Parathyroid adenoma (tissue), 2 donors: Measurements from ENCODE around the gene BORCS6.

ENCODE experiments used
- H2AFZ ChIP-seq: fragments of 300-600 bp; sonication (generic); one replicate; pipeline ENCODE4 v1.7.0; 2017; ENCODE audit warnings: antibody characterized with exemption, mild to moderate bottlenecking
- H3K27ac ChIP-seq: fragments of 300-600 bp; sonication (generic); one replicate; pipeline ENCODE4 v1.7.0; 2017
- H3K27me3 ChIP-seq: fragments of 300-600 bp; sonication (generic); one replicate; pipeline ENCODE4 v1.7.0; 2017; ENCODE audit warnings: low read length; ENCODE audit not compliant: control insufficient read depth, insufficient read depth
- H3K36me3 ChIP-seq: fragments of 300-600 bp; sonication (generic); one replicate; pipeline ENCODE4 v1.7.0; 2017; ENCODE audit warnings: low read length; ENCODE audit not compliant: control insufficient read depth, insufficient read depth
- H3K4me1 ChIP-seq: fragments of 300-600 bp; sonication (generic); one replicate; pipeline ENCODE4 v1.7.0; 2017; ENCODE audit warnings: control low read depth
- H3K4me2 ChIP-seq: fragments of 300-600 bp; sonication (generic); one replicate; pipeline ENCODE4 v1.7.0; 2017; ENCODE audit warnings: low read length
- H3K4me3 ChIP-seq: fragments of 300-600 bp; sonication (generic); one replicate; pipeline ENCODE4 v1.7.0; 2017; ENCODE audit warnings: low read depth, low read length
- H3K79me2 ChIP-seq: fragments of 300-600 bp; sonication (generic); one replicate; pipeline ENCODE4 v1.7.0; 2017; ENCODE audit warnings: control low read depth
- H3K9ac ChIP-seq: fragments of 300-600 bp; sonication (generic); one replicate; pipeline ENCODE4 v1.7.0; 2017; ENCODE audit warnings: mild to moderate bottlenecking
- H3K9me3 ChIP-seq: fragments of 300-600 bp; sonication (generic); one replicate; pipeline ENCODE4 v1.7.0; 2017; ENCODE audit warnings: low read length; ENCODE audit not compliant: control insufficient read depth
- TF ChIP-seq, protein P1 (sequence below): fragments of 300-600 bp; sonication (generic); IDR thresholded peaks from one replicate; pipeline ENCODE4 v1.7.0; 2017; ENCODE audit warnings: antibody characterized with exemption, mild to moderate bottlenecking
- donor health status: primary hyperparathyroidism.

BORCS6 gene

DNA sequence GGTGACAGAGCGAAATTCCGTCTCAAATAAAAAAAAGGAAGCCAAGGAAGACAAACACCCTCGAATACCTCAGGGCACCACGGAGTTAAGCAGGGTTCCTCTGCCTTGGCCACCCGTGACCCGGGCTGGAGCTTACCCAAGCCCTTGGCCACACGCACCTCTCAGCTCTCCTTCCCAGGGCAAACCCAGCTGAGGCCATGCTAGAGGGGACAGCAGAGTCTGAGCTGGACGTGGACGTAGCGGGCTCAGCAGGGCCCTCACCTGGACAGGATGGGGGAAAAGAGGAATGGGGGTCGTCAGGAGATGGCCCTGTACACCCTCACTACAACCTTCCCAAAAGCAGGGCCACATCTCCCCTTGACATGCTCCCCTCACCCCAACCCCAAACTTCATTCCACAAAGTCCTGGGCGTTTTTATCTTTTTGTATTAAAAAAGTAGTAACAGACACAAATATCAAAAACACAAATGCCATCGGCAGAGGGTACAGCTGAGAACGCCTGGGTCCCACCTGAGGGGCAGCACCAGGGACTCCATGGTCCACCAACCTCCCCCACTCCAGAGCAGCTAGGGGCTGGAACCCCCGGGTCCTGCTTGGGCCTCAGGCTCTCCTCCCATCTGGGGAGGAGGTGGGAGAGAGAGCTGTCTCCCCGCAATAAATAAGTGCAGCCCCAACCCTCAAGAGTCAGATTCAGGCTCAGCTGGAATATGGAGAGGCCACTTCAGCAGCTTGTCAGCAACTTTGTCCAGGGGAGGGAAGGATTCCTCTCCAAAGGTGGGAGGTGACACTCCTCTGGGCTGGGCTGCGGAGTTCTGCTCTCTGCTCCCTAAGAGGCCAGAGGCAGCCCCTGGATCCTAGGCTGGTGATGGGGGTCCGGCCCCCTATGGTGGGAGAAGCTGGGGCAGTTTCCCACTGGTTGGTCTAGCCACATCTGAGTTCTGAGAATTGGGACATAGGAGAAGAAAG, 49.6 kb downstream of the BORCS6 start:
- no peaks in the 10 kb centered on the region for H3K36me3 ChIP-seq
- no peak overlapping the region for H3K4me3 ChIP-seq
- TF ChIP-seq, protein P1, sequence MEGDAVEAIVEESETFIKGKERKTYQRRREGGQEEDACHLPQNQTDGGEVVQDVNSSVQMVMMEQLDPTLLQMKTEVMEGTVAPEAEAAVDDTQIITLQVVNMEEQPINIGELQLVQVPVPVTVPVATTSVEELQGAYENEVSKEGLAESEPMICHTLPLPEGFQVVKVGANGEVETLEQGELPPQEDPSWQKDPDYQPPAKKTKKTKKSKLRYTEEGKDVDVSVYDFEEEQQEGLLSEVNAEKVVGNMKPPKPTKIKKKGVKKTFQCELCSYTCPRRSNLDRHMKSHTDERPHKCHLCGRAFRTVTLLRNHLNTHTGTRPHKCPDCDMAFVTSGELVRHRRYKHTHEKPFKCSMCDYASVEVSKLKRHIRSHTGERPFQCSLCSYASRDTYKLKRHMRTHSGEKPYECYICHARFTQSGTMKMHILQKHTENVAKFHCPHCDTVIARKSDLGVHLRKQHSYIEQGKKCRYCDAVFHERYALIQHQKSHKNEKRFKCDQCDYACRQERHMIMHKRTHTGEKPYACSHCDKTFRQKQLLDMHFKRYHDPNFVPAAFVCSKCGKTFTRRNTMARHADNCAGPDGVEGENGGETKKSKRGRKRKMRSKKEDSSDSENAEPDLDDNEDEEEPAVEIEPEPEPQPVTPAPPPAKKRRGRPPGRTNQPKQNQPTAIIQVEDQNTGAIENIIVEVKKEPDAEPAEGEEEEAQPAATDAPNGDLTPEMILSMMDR: no peak
- no peak overlapping the region for H2AFZ ChIP-seq
- H3K27ac ChIP-seq: no peak overlapping the region
- no peak overlapping the region for H3K9ac ChIP-seq
- H3K4me2 ChIP-seq: no peak overlapping the region
- H3K4me1 ChIP-seq: peaks cover 5% of the 10 kb centered on the region
- no peaks in the 10 kb centered on the region for H3K79me2 ChIP-seq
- no peaks in the 10 kb centered on the region for H3K27me3 ChIP-seq
- no peaks in the 10 kb centered on the region for H3K9me3 ChIP-seq

DNA sequence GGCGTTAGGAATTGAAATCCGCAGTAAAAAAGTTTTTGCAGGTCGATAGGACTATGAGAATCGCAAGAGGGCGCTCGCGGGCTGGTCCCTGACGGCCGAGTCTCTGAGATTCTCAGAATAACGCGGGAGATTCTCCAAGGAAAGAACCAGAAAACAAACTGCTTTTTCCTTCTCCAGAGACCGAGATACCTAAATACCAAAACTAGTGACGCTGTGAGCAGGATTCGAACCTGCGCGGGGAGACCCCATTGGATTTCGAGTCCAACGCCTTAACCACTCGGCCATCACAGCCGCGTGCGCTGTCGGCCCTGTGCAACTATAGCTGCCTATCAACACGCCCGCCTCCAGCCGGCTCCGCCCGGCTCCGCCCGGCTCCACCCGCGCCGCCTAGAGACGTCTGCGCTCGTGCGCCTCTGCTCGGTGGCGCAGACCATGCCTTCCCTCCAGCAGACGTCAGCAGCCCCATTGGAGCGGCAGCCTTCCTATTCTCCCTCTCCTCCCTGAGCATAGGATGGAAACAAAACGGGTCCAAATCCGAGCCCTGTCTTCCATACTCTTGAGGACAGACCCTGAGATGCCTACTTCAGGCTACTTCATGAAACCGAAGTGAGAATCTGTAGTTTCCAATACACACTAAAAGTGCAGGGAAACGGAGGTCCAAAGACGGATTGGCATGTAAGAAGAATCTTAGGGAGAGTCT, 51.2 kb downstream of the BORCS6 start:
- H3K27ac ChIP-seq: peak overlapping the region; percentile 86
- H3K4me3 ChIP-seq: peak overlapping the region; percentile 45
- no peak overlapping the region for H3K9ac ChIP-seq
- peaks cover 5% of the 10 kb centered on the region for H3K4me1 ChIP-seq
- peak overlapping the region; percentile 40 for H2AFZ ChIP-seq
- H3K27me3 ChIP-seq: no peaks in the 10 kb centered on the region
- no peaks in the 10 kb centered on the region for H3K36me3 ChIP-seq
- peak overlapping the region; percentile 65 for H3K4me2 ChIP-seq
- H3K79me2 ChIP-seq: no peaks in the 10 kb centered on the region
- TF ChIP-seq, protein P1: peak; percentile 94
- no peaks in the 10 kb centered on the region for H3K9me3 ChIP-seq

DNA sequence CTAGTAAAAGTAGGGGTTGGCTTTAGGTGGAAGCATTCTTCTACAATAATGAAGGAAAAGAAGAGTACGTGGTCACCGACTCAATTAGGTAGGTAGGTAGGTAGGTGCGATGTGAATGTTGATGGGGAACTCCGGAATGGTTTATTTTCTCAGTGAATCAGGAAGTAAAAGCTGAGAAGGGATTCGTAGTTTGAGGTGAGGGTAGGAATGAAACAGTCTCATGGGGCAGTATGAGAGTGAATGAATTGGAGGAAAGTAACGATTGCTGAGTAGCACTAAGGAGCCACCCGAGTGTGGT, 51.7 kb downstream of the BORCS6 start:
- H3K79me2 ChIP-seq: no peaks in the 10 kb centered on the region
- H3K27me3 ChIP-seq: no peaks in the 10 kb centered on the region
- H3K36me3 ChIP-seq: no peaks in the 10 kb centered on the region
- peaks cover 5% of the 10 kb centered on the region for H3K4me1 ChIP-seq
- peak overlapping the region; percentile 65 for H3K4me2 ChIP-seq
- TF ChIP-seq, protein P1: no peak
- peak overlapping the region; percentile 45 for H3K4me3 ChIP-seq
- H3K9me3 ChIP-seq: no peaks in the 10 kb centered on the region
- H3K9ac ChIP-seq: no peak overlapping the region
- peak overlapping the region; percentile 40 for H2AFZ ChIP-seq
- H3K27ac ChIP-seq: peak overlapping the region; percentile 86
